ENCODE results near the gene GSG1L. TPM values are rescaled to one million over a fixed set of nuclear protein-coding genes. Genes with fewer than 3 reads are reported as not detected.

GSG1L gene
- total RNA-seq, 1 experiment from 2014 or later = not detected

Other genes starting within 250 kb of the GSG1L start
- gene XPO6, start 148.3 kb upstream of the GSG1L start, total RNA-seq (2014; rRNA removed) = 117 and 127 TPM in 2 replicates
- under 0.01 and 0.06 TPM in 2 replicates for gene SBK1, start 228.8 kb upstream of the GSG1L start, total RNA-seq (2014; rRNA removed)

All from LHCN-M2 (cell line).